DND-41 (cell line): Measurements from ENCODE around the gene AKT1.

Experiments
- ATAC-seq: fragments of 200-7000 bp; cut with Tn5 transposase; 3 replicates; pipeline ENCODE4 v1.9.1; 2021; ENCODE audit warnings: low read depth; ENCODE audit not compliant: insufficient read depth
- DNase-seq: peaks from one replicate; pipeline ENCODE4 v3.0.0-alpha.2; 2020
- H2AFZ ChIP-seq: 2 replicates; pipeline ENCODE4 v1.6.0; 2012; ENCODE audit warnings: low read depth, low read length
- H3K27ac ChIP-seq: 2 replicates; pipeline ENCODE4 v1.5.1; 2012; ENCODE audit warnings: low read length, inconsistent platforms
- H3K27me3 ChIP-seq: fragments of 200-600 bp; sonication (generic); 2 replicates; pipeline ENCODE4 v1.6.0; 2012; ENCODE audit warnings: low read length, mild to moderate bottlenecking, inconsistent platforms; ENCODE audit not compliant: insufficient read depth, poor library complexity
- H3K36me3 ChIP-seq: 2 replicates; pipeline ENCODE4 v1.5.1; 2012; ENCODE audit warnings: low read length, inconsistent platforms; ENCODE audit not compliant: insufficient read depth
- H3K4me1 ChIP-seq: 2 replicates; pipeline ENCODE4 v1.5.1; 2012; ENCODE audit warnings: mild to moderate bottlenecking, low read length; ENCODE audit not compliant: insufficient read depth
- H3K4me2 ChIP-seq: 2 replicates; pipeline ENCODE4 v1.6.0; 2012; ENCODE audit warnings: mild to moderate bottlenecking, moderate library complexity, low read length, inconsistent platforms; ENCODE audit not compliant: insufficient read depth
- H3K4me3 ChIP-seq, 2 experiments: fragments of 200-600 bp in 1 of 2; shearing (Covaris generic) in 1 of 2; 2 replicates each; pipeline ENCODE4 v1.5.1; 2012 to 2016; ENCODE audit warnings: inconsistent platforms in 2 of 2, low read length in 2 of 2, mild to moderate bottlenecking in 2 of 2, low read depth in 1 of 2, moderate library complexity in 1 of 2
- H3K79me2 ChIP-seq: 2 replicates; pipeline ENCODE4 v1.6.0; 2012; ENCODE audit warnings: low read length, inconsistent platforms; ENCODE audit not compliant: insufficient read depth
- H3K9ac ChIP-seq: 2 replicates; pipeline ENCODE4 v1.6.0; 2012; ENCODE audit warnings: low read depth, mild to moderate bottlenecking, inconsistent platforms, low read length, moderate library complexity
- H3K9me3 ChIP-seq: 2 replicates; pipeline ENCODE4 v1.5.1; 2012; ENCODE audit warnings: low read length, moderate library complexity, mild to moderate bottlenecking, inconsistent platforms; ENCODE audit not compliant: insufficient read depth, severe bottlenecking
- H4K20me1 ChIP-seq: 2 replicates; pipeline ENCODE4 v1.6.0; 2012; ENCODE audit warnings: low read length; ENCODE audit not compliant: insufficient read depth
- CTCF ChIP-seq: IDR thresholded peaks from 2 replicates; pipeline ENCODE4 v1.5.1; 2012; ENCODE audit warnings: borderline replicate concordance, low read length, moderate library complexity, mild to moderate bottlenecking; ENCODE audit not compliant: poor library complexity, severe bottlenecking; ENCODE audit errors: extremely low read depth
- EZH2 ChIP-seq: IDR thresholded peaks from 3 replicates; pipeline ENCODE4 v1.6.1; 2012; ENCODE audit warnings: borderline replicate concordance, low read depth, mild to moderate bottlenecking, moderate library complexity, low read length, inconsistent platforms; ENCODE audit not compliant: severe bottlenecking

Gene AKT1

DNA sequence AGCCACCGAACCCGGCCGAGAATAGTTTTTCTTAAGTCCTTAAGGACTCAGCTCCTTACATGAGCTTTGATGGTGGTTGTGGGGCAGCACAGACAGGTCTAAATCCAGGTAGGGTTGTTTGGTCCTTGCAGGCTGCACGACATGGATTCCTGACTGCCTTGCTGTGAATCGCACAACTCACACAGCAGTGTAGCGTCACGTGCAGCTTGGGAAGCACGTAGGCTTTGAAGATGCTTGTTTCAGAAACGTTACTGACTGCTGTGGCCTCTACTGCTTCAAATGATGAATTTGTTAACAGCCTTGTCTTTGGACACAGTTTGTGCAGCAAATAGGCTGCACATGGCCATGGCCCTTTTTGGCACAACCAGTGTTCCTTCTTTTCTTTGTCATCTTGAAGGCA, 35.2 kb upstream of the AKT1 start:
- H3K27ac ChIP-seq = no peak overlapping the region
- no peaks in the 10 kb centered on the region for H3K79me2 ChIP-seq
- H3K36me3 ChIP-seq = no peaks in the 10 kb centered on the region
- no peak overlapping the region for H3K4me2 ChIP-seq
- no peaks in the 10 kb centered on the region for H3K9me3 ChIP-seq
- H3K4me3 ChIP-seq = no peak overlapping the region
- ATAC-seq (no peak), DNase-seq (no peak)
- TF ChIP-seq EZH2 (no peak), CTCF (no peak)
- H3K4me1 ChIP-seq = peaks cover 6% of the 10 kb centered on the region
- no peaks in the 10 kb centered on the region for H4K20me1 ChIP-seq
- no peak overlapping the region for H3K9ac ChIP-seq
- no peaks in the 10 kb centered on the region for H3K27me3 ChIP-seq
- H2AFZ ChIP-seq = no peak overlapping the region

- ATAC-seq (peak; percentile 56; the same call in 2 of the 3 replicates), DNase-seq (no peak)
- Histone ChIP-seq H3K36me3 (no peaks in the 10 kb centered on the region), H3K9me3 (no peaks in the 10 kb centered on the region), H3K9ac (no peak overlapping the region), H3K4me2 (no peak overlapping the region), H2AFZ (no peak overlapping the region), H3K4me1 (peaks cover 8% of the 10 kb centered on the region), H3K79me2 (no peaks in the 10 kb centered on the region), H3K27me3 (no peaks in the 10 kb centered on the region), H4K20me1 (no peaks in the 10 kb centered on the region), H3K4me3 (no peak overlapping the region), H3K27ac (no peak overlapping the region)
- TF ChIP-seq CTCF = no peak
- no peak for TF ChIP-seq EZH2
Observed at GRCh38 chr14:104827177-104828055, 31.9 kb upstream of the AKT1 start.

GRCh38 chr14:104826861-104827176, 31.3 kb upstream of the AKT1 start:
- H3K79me2 ChIP-seq = no peaks in the 10 kb centered on the region
- no peaks in the 10 kb centered on the region for H3K9me3 ChIP-seq
- H4K20me1 ChIP-seq = no peaks in the 10 kb centered on the region
- H3K36me3 ChIP-seq = no peaks in the 10 kb centered on the region
- no peak overlapping the region for H3K4me3 ChIP-seq
- H3K27ac ChIP-seq = no peak overlapping the region
- no peak overlapping the region for H3K4me2 ChIP-seq
- H2AFZ ChIP-seq = no peak overlapping the region
- no peaks in the 10 kb centered on the region for H3K27me3 ChIP-seq
- no peak overlapping the region for H3K9ac ChIP-seq
- DNase-seq (no peak), ATAC-seq (no peak)
- TF ChIP-seq EZH2 (no peak), CTCF (no peak)
- H3K4me1 ChIP-seq = peaks cover 8% of the 10 kb centered on the region
